GM12874 (cell line): ENCODE measurements around the gene ACSBG1.

Experiments used
- TF ChIP-seq, protein P1 (sequence below): IDR thresholded peaks from 2 replicates; pipeline ENCODE4 v1.5.1; 2011; ENCODE audit warnings: low read depth, mild to moderate bottlenecking, control low read depth, low read length, moderate library complexity; ENCODE audit not compliant: insufficient read depth

The ACSBG1 gene

DNA sequence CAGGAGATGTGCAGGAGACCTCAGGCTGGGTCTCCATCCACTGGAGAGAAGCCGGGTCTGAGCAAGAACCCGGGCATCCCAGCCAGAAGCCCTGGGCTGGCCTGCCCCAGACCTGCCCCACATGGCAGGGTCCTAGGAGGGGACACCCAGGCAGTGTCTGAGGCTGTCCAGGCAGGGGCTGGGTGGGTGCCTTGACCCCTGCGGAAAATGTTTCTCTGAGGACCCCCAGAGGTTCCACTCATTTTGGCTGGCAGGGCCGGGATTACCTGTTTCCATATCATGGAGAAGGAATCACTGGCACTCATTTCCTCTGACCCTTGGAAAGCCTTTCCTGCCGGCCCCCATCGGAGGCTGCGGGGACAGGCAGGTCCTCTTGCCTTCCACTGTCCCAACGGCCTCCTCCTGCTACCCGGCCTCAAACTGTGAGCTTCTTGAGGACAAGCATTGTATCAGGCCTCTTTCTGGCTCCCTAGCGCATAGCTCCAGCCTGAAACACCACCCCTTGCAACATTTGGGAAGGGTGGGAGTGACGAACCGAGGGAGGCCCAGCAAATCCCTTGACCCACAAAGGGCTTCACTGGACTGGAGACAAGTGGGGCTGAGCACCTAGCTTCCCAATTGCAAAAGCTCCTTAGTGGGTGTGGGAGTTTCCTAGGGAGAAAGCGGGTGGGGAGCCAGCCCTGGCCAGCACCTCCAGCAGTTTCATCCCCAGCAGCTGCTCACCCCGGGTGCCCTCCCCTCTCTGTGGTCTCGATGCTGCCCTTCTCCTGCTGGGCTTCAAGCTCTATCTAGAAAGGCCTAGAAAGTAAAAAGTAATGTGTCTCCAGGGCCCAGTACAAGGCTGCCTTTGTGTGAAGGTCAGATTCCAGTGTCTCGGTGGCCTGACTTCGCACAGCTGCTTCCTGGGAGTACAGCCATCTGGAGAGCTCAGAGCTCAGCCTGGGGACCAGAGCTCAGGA, 29.7 kb downstream of the ACSBG1 start:
- TF ChIP-seq, protein P1, sequence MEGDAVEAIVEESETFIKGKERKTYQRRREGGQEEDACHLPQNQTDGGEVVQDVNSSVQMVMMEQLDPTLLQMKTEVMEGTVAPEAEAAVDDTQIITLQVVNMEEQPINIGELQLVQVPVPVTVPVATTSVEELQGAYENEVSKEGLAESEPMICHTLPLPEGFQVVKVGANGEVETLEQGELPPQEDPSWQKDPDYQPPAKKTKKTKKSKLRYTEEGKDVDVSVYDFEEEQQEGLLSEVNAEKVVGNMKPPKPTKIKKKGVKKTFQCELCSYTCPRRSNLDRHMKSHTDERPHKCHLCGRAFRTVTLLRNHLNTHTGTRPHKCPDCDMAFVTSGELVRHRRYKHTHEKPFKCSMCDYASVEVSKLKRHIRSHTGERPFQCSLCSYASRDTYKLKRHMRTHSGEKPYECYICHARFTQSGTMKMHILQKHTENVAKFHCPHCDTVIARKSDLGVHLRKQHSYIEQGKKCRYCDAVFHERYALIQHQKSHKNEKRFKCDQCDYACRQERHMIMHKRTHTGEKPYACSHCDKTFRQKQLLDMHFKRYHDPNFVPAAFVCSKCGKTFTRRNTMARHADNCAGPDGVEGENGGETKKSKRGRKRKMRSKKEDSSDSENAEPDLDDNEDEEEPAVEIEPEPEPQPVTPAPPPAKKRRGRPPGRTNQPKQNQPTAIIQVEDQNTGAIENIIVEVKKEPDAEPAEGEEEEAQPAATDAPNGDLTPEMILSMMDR = no peak

DNA sequence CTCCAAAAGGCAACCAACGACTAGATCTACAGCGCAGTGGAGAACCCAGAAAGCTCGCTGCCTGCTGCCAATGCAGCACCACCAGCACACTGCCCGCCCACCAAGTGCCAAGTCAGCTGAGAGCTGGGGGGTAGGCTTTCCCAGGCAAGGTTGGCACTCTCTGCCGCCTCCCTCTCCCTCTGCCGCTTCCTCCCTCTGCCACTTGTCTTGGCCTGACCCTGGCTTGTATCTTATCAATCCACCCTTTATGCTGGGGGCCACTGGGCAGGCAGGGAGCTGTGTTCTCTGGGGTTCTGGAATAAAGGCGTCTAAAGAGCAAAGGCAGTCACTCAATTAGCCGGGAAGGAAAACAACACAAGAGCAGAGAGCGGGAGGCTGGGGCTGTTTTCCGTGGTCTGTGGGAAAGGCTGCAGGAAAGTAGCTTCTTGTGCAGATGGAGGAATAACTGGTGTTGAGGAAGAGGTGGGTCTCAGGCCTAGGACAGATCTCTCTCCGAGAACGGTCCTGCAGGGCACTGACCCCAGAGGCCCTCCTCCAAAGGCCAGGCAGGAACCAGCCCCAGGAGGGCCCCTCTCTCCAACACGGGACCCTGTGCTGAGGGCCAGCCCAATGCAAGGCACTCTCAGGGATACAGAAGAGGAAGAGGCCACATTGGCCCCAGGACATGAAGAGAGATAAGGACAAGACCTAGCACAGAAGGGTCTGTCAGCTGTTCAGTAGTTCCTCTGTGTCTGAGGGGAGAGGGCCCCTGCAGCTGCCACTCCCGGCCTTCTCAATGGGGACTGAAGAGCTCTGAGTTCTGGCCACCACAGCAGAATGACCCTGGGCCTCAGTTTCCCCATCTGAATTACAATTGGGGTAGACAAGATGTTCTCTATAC, 30.8 kb downstream of the ACSBG1 start:
- TF ChIP-seq, protein P1 = no peak

- TF ChIP-seq, protein P1 = no peak
Measured at GRCh38 chr15:78201281-78202190, 32.8 kb downstream of the ACSBG1 start.

DNA sequence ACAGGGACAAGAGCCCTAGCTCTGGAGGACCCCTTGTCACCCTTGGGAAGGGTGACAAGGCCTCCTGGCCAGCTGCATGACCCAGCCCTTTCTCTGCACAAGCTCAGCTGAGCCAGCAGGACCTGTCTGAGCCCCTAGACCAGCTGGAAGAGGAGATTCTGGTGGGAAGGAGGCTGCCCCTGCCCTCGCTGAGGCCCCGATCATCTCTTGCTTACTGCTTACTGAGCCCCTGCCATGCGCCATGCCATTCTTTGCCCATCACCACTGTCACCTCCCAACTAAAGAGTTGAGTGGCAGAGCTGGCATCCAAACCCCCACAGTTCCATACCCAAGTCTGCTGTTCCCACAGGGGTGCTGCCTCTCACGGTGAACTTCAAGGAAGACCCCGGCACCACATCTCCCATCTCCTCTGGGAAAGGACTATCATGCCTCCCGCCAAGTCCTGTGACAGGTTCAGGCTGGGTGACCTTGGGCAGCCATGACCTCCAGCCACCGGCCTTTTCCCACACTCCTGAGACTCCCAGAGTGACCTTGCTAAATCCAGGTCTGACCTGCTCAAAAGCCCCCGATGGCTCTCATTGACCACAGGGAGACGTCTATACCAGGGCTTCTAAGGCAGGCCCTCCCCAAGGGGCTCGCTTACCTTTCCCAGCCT, 34.0 kb downstream of the ACSBG1 start:
- TF ChIP-seq, protein P1 = no peak

DNA sequence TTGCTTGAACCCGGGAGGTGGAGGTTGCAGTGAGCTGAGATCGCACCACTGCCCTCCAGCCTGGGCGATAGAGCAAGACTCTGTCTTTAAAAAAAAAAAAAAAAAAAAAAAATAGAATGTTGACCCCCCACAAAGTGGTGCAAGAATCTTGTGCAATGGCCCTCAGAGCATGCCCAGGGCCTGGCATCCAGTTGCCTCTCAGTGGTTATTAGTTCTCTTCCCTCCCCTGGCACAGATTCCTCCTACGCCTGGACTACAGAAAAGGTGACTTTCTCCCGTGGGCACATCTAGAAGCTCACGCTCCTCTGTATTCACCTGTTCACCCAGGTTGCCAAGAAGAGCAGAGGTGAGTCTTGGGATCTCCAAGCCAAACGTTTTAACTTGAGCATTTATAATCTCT, 36.7 kb downstream of the ACSBG1 start:
- TF ChIP-seq, protein P1 = no peak

DNA sequence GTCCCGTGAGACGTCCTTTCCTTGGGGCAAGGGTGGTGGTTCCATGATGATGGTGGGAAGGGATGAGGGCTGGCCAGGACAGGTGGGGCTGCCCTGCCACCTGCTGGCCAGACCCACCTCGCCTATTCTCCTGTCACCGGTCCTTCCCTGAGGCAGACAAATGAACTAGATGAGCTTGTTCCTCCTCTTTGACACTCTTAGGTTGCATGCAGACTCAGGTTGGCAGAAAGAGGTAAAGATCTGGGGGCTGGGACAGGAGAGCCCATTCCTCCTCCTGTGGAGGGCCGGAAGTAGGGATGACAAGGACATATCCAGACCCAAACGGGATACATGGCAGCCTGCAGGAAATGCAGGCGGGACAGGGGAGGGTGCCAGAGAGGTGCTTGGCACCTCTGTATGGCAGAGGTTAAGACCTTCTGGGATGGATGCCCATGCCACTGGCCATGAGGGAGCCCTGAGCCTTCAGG, 38.6 kb downstream of the ACSBG1 start:
- TF ChIP-seq, protein P1 = peak; percentile 86
